GM18520 (cell line): ENCODE data around the gene WFDC2.
A peak's percentile ranks its signal among the peaks of the same experiment; 100 is the strongest.

ENCODE experiments used
- ATAC-seq: cut with Tn5 transposase; IDR thresholded peaks from one replicate; pipeline ENCODE4 v1.9.1; 2021; ENCODE audit not compliant: unreplicated experiment

The WFDC2 gene, protein sequence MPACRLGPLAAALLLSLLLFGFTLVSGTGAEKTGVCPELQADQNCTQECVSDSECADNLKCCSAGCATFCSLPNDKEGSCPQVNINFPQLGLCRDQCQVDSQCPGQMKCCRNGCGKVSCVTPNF

DNA sequence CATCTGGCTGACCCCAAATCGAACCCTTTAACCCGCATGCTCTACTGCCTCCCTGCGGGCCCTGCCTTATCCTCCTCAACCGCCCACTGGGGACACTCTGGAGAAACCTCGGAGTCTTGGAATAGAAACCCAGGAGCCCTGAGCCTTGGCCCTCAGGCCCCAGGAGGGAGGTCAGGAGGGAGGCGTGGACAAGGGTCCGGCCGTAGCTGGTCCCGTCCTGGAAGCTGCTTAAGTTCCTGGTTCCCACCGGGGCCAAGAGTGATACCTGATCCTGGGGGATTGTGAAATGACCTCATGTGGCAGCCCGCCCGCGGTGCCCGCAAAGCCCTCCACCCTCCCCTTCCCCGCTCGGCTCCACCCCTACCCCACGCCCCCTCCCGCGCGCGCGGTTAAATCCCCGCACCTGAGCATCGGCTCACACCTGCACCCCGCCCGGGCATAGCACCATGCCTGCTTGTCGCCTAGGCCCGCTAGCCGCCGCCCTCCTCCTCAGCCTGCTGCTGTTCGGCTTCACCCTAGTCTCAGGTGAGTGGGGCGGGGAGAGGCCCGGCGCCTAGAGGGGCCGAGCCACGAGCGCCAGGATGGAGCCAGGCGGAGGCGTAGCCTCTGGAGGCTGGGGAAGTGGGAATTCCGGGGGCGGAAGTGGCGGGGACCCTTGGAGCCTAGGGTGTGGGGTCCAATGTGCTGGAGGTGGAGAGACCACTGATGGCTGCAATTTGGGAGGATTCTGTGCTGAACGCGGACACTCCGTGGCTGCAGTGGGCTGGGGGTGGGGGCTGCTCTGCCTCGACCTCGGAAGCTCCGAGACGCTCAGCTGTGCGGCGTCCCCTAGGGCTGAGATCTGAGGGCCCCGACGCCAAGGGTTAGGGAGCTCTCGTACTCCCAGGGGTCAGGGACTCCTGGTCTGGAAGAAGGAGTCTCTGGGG, at the start of gene WFDC2:
Gene WFDC2, plus strand, starts transcription at position 418 of the 926 bp plus-strand sequence. Its CDS starts 29 bp downstream, at position 447.
- ATAC-seq: no peak

DNA sequence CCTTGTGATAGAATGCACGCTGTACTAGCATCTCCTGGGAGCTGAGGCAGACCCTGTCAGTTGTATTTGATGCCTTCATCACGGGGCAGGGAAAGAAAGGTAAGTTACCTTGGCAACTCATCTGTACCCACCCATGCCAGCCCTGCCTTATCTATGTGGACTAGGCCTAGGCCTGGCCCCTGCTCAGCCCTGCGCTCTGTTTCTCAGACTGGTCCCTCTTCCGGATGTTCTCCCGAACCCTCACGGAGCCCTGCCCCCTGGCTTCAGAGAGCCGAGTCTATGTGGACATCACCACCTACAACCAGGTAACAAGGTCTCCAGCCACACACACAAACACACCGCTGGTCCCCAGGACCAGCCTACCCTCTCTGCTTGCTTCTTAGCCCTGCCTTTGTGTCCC, 49.4 kb upstream of the WFDC2 start:
- ATAC-seq: no peak

DNA sequence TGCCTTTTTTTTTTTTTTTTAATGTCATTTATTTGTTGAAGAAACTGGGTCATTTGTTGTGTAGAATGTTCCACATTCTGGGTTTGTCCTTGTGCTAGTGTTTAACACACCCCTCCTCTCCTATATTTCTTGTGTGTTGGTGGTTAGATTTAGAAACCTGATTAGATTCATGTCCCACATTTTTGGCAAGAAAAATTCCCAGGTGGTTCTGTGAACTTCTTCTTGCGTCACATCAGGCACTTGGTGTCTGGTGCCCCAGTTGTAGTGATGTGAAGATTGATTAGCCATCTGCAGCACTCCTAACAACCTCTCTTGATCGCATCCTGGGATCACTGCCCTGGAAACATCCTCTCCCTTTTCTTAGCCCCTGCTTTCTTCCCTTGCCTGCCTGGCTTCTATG, 45.9 kb upstream of the WFDC2 start:
- no peak for ATAC-seq

DNA sequence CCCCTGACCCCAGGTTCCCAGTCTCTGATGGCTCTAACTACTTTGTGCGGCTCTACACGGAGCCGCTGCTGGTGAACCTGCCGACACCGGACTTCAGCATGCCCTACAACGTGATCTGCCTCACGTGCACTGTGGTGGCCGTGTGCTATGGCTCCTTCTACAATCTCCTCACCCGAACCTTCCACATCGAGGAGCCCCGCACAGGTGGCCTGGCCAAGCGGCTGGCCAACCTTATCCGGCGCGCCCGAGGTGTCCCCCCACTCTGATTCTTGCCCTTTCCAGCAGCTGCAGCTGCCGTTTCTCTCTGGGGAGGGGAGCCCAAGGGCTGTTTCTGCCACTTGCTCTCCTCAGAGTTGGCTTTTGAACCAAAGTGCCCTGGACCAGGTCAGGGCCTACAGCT, 44.0 kb upstream of the WFDC2 start:
- no peak for ATAC-seq

DNA sequence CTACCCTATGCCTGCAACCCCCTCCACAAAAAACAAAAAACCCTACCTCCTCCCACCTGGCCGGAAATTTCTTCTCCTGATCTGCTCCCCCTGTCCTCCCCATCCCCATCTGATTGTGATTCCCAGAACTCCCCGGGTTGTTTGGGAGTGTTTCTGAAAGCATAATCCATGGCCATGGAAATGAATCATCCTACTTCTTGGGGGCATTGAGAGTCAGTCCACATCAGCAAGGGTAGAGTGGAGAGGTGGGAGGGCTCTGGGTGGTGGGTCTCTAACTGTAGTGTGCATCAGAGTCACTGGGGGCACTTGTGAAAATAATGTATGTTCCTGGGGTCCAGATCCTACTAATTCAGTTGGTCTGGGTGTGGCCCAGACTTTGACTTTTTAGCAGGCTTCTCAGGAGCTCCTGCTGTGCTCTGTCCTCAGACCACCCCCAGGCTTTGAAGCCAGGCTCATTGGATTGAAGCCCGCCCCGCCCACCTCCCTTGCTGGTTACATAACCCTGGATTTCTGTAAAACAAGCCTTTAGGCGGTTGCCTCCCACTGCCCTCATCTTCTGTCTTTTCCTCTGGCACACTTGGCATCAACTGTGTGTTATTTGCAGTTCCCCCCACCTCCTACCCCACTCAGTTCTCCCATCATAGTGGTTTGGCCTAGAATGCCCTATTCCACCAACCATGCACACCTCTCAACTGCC, 43.1 kb upstream of the WFDC2 start:
- ATAC-seq: no peak

DNA sequence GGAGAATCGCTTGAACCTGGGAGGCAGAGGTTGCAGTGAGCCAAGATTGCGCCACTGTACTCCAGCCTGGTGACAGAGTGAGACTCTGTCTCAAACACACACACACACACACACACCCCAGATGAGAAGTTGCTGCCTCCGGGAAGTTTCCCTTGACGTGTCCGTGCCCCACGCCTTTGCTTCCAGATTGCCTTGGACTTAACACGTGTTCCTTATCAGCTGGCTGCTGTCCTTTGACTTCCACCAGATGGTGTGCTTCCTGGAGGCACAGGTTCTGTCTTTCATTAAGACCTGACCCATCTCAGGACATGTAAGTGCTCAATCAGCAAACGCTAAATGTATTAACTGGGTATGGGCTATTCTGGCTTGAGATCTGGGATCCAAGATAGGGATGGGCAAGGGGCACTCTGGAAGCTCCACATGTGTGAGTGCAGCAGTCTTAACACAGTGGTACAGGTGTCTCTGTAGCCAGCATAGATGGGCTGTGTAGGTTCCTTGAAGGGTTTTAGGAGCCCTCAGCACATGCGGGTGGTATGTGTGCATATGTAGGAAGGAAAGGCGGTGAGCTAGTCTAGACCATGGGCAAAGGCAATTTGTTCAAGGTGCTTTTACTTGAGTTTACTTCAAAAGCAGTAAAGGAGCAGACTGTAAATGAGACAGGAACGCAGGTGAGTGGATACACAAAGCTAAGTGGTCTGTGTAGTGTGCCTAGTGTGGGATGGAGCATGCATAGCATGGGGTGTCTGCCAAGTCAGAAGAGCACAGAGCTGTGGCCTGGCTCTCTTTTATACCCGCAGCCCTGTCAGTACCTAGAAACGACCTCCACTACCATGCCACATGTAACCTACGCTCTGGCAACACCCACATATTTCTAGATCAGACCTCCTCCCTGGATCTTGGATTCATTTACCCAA, 42.1 kb upstream of the WFDC2 start:
- ATAC-seq: no peak

DNA sequence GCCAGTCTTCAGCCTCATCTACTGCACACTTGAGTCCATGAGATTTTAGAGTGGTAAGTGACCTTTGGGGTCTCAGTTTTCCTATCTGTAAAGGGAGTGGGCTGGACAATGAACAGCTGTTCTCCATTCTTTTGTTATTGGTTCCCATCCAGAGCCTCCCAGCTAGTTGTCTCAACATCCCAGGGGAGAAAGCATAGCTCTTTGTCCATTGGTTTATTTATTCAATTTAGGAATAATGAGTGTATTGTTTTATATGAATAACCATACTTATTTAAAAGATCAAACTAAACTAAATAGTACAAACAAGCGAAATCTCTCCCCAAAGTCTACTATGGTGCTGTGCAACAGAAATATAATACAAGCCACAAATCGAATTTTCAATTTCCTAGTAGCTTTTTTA, 39.9 kb upstream of the WFDC2 start:
- ATAC-seq: no peak

DNA sequence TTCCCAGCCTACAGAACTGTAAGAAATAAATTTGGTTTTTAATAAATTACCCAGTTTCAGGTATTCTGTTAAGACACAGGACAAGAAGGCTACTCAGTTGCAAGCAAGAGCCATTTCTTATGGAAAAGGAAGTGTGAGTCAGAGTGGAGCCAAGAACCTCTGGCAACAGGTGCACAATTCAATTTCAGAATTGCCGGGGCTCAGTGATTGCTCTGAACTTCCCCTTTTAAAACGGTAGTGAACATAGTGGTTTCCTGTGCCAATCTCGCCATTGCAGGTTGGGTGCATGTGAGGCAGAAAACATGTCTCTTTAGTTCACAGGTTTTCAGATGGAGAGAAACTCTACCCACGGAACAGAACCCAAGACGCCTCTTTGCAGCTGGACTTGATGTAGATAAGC, 37.3 kb upstream of the WFDC2 start:
- ATAC-seq: peak; percentile 59

DNA sequence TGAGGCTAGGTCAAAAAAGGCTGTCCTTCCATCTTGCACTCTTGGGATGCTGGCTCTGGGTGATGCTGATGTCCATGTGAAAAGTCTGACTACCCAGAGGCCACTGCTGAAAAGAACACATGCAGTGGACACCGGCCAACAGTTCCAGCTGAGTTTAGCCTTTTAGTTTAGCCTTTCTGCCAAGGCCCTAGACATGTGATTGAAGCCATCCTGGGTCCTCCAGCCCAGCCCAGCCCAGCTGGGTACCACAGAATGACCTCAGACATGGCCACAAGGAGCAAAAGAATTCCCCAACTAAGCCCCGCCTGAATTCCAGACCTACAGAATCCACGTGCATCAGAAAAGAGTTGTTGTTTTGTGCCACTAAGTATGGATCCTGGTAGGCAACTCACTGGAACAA, 36.2 kb upstream of the WFDC2 start:
- no peak for ATAC-seq

DNA sequence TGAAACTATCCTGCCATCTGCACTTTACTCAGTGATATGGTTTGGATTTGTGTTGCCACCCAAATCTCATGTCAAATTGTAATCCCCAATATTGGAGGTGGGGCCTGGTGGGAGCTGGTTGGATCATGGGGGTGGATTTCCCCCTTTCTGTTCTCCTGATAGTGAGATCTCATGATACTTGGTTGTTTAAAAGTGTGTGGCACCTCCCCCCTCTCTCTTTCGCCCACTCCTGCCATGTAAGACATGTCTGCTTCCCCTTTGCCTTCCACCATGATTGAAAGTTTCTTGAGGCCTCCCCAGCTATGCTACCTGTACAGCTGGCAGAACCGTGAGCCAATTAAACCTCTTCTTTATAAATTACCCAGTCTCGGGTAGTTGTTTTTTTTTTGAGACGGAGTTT, 35.6 kb upstream of the WFDC2 start:
- ATAC-seq: no peak

DNA sequence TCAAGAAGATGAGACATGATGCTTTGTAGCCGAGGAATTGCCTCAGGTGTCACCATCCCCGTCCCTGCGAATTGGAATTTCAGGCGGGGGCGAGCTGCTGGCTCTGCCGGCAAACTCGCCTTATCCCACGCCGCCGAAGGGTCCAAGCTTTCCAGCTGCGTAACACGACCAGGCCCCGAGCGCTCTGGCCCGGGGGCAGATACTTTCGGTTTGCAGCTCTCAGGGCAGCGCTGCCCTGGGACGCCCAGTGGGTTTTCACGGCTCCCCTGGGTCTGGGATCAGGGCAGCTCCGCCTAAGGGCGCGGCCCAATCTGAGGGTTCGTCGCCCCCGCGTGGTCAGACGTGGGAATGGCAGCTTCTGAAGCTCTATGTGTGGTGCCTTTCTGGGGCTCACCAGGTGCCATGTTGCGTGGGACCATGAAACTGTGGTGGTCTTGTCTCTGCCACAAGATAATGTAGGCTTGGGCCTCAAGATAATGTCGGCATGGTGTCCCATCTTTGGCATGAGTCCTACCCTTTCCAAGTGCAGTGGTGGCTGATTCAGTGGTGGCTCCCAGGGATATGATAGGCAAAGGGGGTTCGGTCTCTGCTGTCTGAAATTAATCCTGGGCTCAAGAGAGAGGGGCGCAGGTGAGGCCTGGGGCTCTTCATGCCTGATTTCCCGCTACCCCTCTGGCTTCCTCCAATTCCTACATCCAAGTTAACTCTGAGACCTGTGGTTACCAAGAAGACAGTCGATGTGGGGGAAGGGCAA, 32.6 kb upstream of the WFDC2 start:
- ATAC-seq: peak; percentile 61

DNA sequence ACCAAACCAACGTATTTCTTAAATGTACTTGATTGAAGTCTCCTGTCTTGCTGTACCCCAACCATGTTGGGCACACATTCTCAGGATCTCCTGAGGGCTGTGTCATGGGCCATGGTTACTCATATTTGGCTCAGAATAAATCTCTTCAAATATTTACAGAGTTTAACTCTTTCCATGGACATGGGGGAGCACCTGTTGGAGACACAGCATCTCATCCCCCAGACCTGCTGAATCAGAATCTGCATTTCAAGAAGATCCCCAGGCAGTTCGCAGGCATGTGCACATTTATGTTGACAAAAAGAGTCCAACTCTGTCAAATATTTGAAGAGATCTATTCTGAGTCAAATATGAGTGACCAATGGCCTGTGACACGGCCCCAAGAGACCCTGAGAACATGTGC, 29.1 kb upstream of the WFDC2 start:
- no peak for ATAC-seq

DNA sequence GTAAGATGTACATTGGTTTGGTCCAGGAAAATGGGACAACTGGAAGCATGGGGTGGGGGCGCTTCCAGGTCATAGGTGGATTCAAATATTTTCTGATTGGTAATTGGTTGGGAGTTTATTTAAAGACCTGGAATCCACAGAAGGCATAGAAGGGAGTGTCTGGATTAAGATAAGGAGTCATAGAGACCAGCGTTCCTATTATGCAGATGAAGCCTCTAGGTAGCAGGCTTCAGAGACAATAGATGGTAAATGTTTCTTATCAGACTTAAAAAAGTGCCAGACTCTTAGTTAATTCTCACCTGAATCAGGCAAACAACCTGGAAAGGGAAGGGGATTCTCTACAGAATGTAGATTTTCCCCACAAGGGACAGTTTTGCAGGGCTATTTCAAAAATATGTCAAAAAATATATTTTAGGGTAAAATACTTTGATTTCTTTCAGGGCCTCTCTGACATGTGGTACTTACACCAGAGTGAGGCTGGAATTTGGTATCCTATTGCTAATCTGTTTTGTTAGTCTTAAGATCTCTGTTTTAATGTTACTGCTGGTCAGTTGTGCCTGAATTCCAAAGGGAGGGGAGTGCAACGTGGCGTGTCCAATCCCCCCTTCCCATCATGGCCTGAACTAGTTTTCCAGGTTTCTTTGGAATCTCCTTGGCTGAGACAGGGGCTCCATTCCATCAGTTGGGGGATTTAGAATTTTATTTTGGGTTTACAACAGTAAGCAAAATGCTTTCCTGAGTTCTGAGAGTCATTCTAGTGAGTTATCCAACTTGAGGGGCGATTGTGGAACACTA, 28.5 kb upstream of the WFDC2 start:
- no peak for ATAC-seq

DNA sequence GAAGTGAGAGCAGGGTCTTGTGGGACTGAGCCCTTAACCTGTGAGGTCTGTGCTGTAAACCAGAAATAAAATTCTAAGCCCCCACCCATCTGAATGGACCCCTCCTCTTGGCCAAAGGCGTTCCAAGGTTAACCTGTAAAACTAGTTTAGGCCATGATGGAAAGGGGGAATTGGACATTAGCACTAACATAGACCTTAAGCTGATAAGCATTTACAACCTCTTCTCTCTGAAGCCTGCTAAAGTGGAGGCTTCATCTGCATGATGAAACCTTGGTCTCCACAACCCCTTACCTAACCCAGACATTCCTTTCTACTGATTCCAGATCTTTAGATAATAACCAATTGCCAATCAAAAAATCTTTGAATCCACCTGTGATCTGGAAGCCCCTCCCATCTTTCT, 27.8 kb upstream of the WFDC2 start:
- ATAC-seq: no peak

DNA sequence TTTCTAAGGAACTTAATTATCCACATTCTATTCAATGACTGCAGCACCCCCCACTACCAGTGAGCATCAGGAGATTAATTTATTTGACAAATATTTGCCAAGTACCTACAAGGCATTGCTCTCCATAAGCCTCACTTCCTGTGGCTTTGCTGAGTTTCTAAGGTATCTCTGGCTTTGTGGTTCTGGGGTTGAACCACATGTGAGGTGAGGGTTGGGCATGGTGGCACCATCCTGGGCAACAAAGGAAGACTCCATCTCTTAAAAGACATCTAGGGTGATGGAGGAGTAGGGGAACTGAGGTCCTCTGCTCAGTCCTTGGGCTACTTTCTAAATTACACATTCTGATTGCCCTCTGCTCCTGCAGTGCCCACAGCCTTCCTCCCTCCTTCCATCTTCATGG, 25.5 kb upstream of the WFDC2 start:
- ATAC-seq: no peak

DNA sequence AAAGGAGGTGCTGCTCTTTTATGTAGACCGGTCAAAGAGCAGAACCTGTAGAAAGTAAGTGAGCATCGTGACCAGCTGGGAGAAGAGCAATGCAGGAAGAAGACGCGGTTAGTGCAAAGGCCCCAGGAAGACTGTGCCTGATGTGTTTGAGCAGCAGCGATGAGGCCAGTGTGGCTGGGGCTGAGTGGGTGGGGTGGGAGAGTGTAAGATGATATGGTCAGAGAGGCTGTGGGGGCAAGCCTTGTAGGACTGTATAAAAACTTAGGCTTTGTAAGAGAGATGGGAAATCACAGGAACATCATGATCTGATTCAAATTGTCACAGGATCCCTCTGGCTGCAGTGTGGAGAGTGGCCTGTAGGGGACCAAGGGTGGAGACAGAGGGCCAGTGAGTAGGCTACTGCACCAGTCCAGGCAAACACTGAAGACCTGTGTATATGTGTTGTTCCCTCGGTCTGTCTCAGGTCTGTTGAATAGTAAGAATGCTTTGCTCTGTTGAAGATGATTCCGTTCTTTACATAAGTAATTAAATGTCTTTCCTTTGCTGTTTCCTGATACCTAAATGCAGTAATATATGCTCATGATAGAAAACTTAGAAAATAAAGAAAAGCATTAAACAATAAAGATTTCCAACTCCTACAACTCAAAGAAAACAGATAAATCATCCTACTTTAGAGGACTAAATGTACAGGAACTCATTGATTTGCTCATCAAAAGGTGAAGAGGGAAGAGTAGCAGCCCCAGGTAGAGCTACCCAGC, 23.6 kb upstream of the WFDC2 start:
- ATAC-seq: no peak

DNA sequence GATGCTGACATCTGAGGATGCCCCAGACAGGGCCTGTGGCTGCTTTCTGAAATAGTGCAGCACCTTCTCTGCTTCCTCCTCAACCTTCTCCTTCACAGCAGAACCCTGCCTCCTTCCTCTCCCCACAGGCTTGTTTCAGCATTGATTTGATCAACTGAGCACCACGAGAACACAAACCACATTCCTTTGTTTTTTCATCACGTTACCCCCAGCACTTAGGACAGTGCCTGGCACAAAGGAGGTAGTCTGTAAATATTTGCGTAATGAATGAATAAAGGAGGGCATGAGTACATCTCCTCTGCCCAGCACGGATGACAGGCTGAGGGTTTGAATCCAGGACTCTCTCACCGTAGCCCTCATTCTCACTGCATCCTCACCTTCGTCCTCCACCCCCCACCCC, 21.3 kb upstream of the WFDC2 start:
- no peak for ATAC-seq

DNA sequence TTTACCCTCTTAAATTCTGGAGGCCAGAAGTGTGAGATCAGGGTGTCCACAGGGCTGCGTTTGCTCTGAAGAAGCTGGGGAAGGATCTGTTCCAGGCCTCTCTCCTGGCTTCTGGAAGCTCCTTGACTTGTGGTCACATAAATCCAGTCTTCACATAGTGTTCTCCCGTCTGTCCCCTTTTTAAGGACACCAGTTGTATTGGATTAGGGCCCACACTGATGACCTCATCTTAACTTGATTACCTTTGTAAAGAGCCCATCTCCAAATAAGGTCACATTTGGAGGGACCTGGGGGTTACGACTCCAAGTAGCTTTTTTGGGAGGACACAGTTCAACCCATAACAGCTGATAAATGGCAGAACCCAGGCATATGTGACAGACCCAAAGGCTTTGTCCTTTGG, 20.0 kb upstream of the WFDC2 start:
- no peak for ATAC-seq
